ENCODE measurements around the gene FOXA1.

GRCh38 chr14:37569729-37570128, 25.3 kb downstream of the FOXA1 start:
- TF ChIP-seq CTCF (IDR thresholded peaks at IDR 0.05; ENCODE audit: low read length), result no peak
- TF ChIP-seq EZH2 (optimal IDR thresholded peaks at IDR 0.05; ENCODE audit: low read depth, low read length), result no peak
- no peak for TF ChIP-seq EZH2phosphoT487 (IDR thresholded peaks at IDR 0.05; ENCODE audit: low read length)

Measured in MM.1S (cell line).